Naive thymus-derived CD4-positive, alpha-beta T cell (primary cell): ENCODE data around the gene QRICH2. TPM values are rescaled to one million over a fixed set of nuclear protein-coding genes. Genes with fewer than 3 reads are reported as not detected.

Source experiments
- ATAC-seq: fragments of 150-1000 bp; cut with Tn5 transposase; 2 replicates; pipeline ENCODE4 v1.10.0; 2021; ENCODE audit warnings: mild to moderate bottlenecking, moderate library complexity
- CTCF ChIA-PET: fragments of 350-600 bp; sonication (Branson Sonifier 250); formaldehyde crosslinking; loops from one replicate; lab custom pipeline; 2021; ENCODE audit warnings: antibody characterized with exemption; lab: Charles Lee
- POLR2A ChIA-PET: fragments of 350-600 bp; sonication (Branson Sonifier 250); formaldehyde crosslinking; loops from one replicate; lab custom pipeline; 2021; ENCODE audit warnings: antibody characterized with exemption, inconsistent platforms; lab: Charles Lee
- DNase-seq, 9 donors: peaks; one replicate each; pipeline versions ENCODE4 v3.0.0 to v3.0.0-alpha.2; 2020 to 2022; ENCODE audit warnings: mixed read lengths in 1 of 9
- H3K27ac ChIP-seq: one replicate; pipeline ENCODE4 v1.7.0; 2013; ENCODE audit warnings: mild to moderate bottlenecking, low read depth, low read length, moderate library complexity
- H3K27me3 ChIP-seq, 2 donors: one replicate each; pipeline ENCODE4 v1.7.0; 2013; ENCODE audit warnings: low read length in 2 of 2, mild to moderate bottlenecking in 2 of 2, moderate library complexity in 2 of 2; ENCODE audit not compliant: control insufficient read depth in 2 of 2, insufficient read depth in 2 of 2
- H3K36me3 ChIP-seq, 3 experiments: 1 replicate in 2 of 3; 2 replicates in 1 of 3; pipeline ENCODE4 v1.7.0; 2013; ENCODE audit warnings: low read length in 3 of 3, mild to moderate bottlenecking in 3 of 3, moderate library complexity in 1 of 3; ENCODE audit not compliant: insufficient read depth in 3 of 3, control insufficient read depth in 2 of 3
- H3K4me1 ChIP-seq, 2 donors: one replicate each; pipeline ENCODE4 v1.7.0; 2013; ENCODE audit warnings: low read length in 2 of 2, mild to moderate bottlenecking in 2 of 2, moderate library complexity in 1 of 2; ENCODE audit not compliant: control insufficient read depth in 2 of 2, insufficient read depth in 2 of 2
- H3K4me3 ChIP-seq: 2 replicates; pipeline ENCODE4 v1.7.0; 2013; ENCODE audit warnings: mild to moderate bottlenecking, low read length
- H3K9me3 ChIP-seq, 3 experiments: 1 replicate in 2 of 3; 2 replicates in 1 of 3; pipeline ENCODE4 v1.7.0; 2013; ENCODE audit warnings: low read length in 3 of 3; ENCODE audit not compliant: control insufficient read depth in 2 of 3
- H3K27ac Mint-ChIP-seq, 9 donors: one replicate each; pipeline ENCODE4 v1.8.0; 2020 to 2022; ENCODE audit warnings: mixed read lengths in 9 of 9, mild to moderate bottlenecking in 8 of 9, moderate library complexity in 5 of 9, inconsistent platforms in 2 of 9
- H3K27me3 Mint-ChIP-seq, 5 donors: one replicate each; pipeline ENCODE4 v1.8.0; 2021 to 2022; ENCODE audit warnings: mixed read lengths in 5 of 5, mild to moderate bottlenecking in 1 of 5
- H3K36me3 Mint-ChIP-seq, 5 donors: one replicate each; pipeline ENCODE4 v1.8.0; 2020 to 2022; ENCODE audit warnings: mixed read lengths in 5 of 5, mild to moderate bottlenecking in 3 of 5, inconsistent platforms in 1 of 5
- H3K4me1 Mint-ChIP-seq, 7 donors: one replicate each; pipeline ENCODE4 v1.8.0; 2020 to 2022; ENCODE audit warnings: mixed read lengths in 7 of 7, mild to moderate bottlenecking in 3 of 7, inconsistent platforms in 1 of 7
- H3K4me3 Mint-ChIP-seq, 10 donors: one replicate each; pipeline ENCODE4 v1.8.0; 2020 to 2022; ENCODE audit warnings: mild to moderate bottlenecking in 10 of 10, mixed read lengths in 10 of 10, moderate library complexity in 6 of 10, inconsistent platforms in 2 of 10
- H3K9me3 Mint-ChIP-seq, 11 donors: one replicate each; pipeline ENCODE4 v1.8.0; 2020 to 2022; ENCODE audit warnings: mixed read lengths in 11 of 11, mild to moderate bottlenecking in 4 of 11, inconsistent platforms in 1 of 11, moderate library complexity in 1 of 11
- intact Hi-C, 2 donors: fragments of 100-400 bp; cut with micrococcal nuclease; formaldehyde crosslinking; loops; one replicate each; pipeline ENCODE4 v1.15.1; 2023
- polyA plus RNA-seq, 2 donors: library from polyadenylated mRNA; unstranded; fragments of 300-500 nt; fragmentation: Illumina TruSeq; gene quantifications; one replicate each; pipeline ENCODE4 v1.2.3, GENCODE V29; 2021
- total RNA-seq, 6 experiments: library from RNA in 5 of 6; stranded (reverse) in 5 of 6; gene quantifications; 1 replicate in 5 of 6; 2 replicates in 1 of 6; pipeline ENCODE4 v1.2.3 and lab custom pipeline; 2021 to 2026

The QRICH2 gene
- total and polyA plus RNA-seq, 7 experiments from 2014 or later: 0.09 to 6.8 (median 3.3) TPM

GRCh38 chr17:76266244-76266938 lies 41.7 kb downstream of the QRICH2 start:
- Histone ChIP-seq H3K4me3 (peak overlapping the region; percentile 71), H3K27me3 (no peaks in the 10 kb centered on the region), H3K9me3 (no peaks in the 10 kb centered on the region), H3K36me3 (peaks cover 0 to 31% (median 0%) of the 10 kb centered on the region in 3 experiments), H3K27ac (peak overlapping the region; percentile 92), H3K4me1 (peaks cover 55 to 67% of the 10 kb centered on the region in 2 donors)
- Mint-ChIP-seq H3K9me3 (no peaks in the 10 kb centered on the region), H3K36me3 (peaks cover 0 to 43% (median 9%) of the 10 kb centered on the region in 5 donors), H3K27me3 (peaks cover 0 to 3% (median 0%) of the 10 kb centered on the region in 5 donors), H3K4me3 (peak overlapping the region; percentile 87 to 95 (median 92)), H3K4me1 (peaks cover 47 to 72% (median 63%) of the 10 kb centered on the region in 7 donors), H3K27ac (peak overlapping the region; percentile 81 to 96 (median 93))
- DNase-seq (peak in 2 of 9 donors; percentile 26 to 31), ATAC-seq (no peak)
- intact Hi-C loops: loop anchor here (1.0 to 5.0 kb wide), 3 partner anchors 13 to 484 kb away; partner anchors contain the start of gene UNK (in 1 of the 2)
- ChIA-PET POLR2A (interaction anchor here (0.6 to 19.9 kb wide), 22 partner anchors 9 to 237 kb away, joined by 3 to 375 read pairs (median 9); partner anchors contain the start of genes EXOC7 and RNF157), CTCF (interaction anchor here (1.0 to 5.2 kb wide), 10 partner anchors 10 to 144 kb away, joined by 3 to 20 read pairs (median 4); no protein-coding TSS in a partner anchor)

- Mint-ChIP-seq H3K36me3 (peaks cover 0 to 38% (median 9%) of the 10 kb centered on the region in 5 donors), H3K9me3 (no peaks in the 10 kb centered on the region), H3K27me3 (peaks cover 0 to 3% (median 0%) of the 10 kb centered on the region in 5 donors), H3K27ac (peak overlapping the region; percentile 81 to 96 (median 93)), H3K4me3 (peak overlapping the region; percentile 87 to 95 (median 92)), H3K4me1 (peaks cover 47 to 69% (median 62%) of the 10 kb centered on the region in 7 donors)
- H3K4me3 ChIP-seq: peak overlapping the region; percentile 71
- H3K4me1 ChIP-seq: peaks cover 48 to 60% of the 10 kb centered on the region in 2 donors
- H3K27me3 ChIP-seq: no peaks in the 10 kb centered on the region
- intact Hi-C loops: loop anchor here (1.0 to 5.0 kb wide), 9 partner anchors 9 to 483 kb away; partner anchors contain the start of genes FOXJ1 (in 1 of the 2), UNK (in 1 of the 2) and WBP2 (in 1 of the 2)
- H3K9me3 ChIP-seq: no peaks in the 10 kb centered on the region
- H3K36me3 ChIP-seq: peaks cover 0 to 31% (median 0%) of the 10 kb centered on the region in 3 experiments
- POLR2A ChIA-PET: interaction anchor here (0.9 to 19.9 kb wide), 18 partner anchors 9 to 1692 kb away, joined by 3 to 375 read pairs (median 11); partner anchors contain the start of gene RNF157
- no peak for ATAC-seq
- peak overlapping the region; percentile 92 for H3K27ac ChIP-seq
- CTCF ChIA-PET: interaction anchor here (1.0 to 5.2 kb wide), 10 partner anchors 9 to 266 kb away, joined by 3 to 20 read pairs (median 4); partner anchors contain the start of gene CDK3
- DNase-seq: peak; percentile 48 to 74 (median 66)
These were observed 42.3 kb downstream of the QRICH2 start for GRCh38 chr17:76265624-76266243.

GRCh38 chr17:76264755-76265623 lies 43.1 kb downstream of the QRICH2 start, which contains the start of gene UBALD2:
Gene UBALD2 (plus strand): TSS chr17:76265348. CDS start chr17:76265506, 158 bp downstream.
- Mint-ChIP-seq H3K27me3 (peaks cover 0 to 3% (median 0%) of the 10 kb centered on the region in 5 donors), H3K4me1 (peaks cover 47 to 70% (median 61%) of the 10 kb centered on the region in 7 donors), H3K27ac (peak within 1 kb of the TSS; percentile 81 to 98 (median 94)), H3K36me3 (peaks cover 0 to 35% (median 9%) of the 10 kb centered on the region in 5 donors), H3K4me3 (peak within 1 kb of the TSS; percentile 87 to 95 (median 92)), H3K9me3 (no peaks in the 10 kb centered on the region)
- intact Hi-C loops: loop anchor here (1.0 to 5.0 kb wide), 9 partner anchors 9 to 483 kb away; partner anchors contain the start of genes FOXJ1 (in 1 of the 2), RNF157 (in 1 of the 2), UNK (in 1 of the 2) and WBP2 (in 1 of the 2)
- H3K4me1 ChIP-seq: peaks cover 46 to 58% of the 10 kb centered on the region in 2 donors
- H3K9me3 ChIP-seq: no peaks in the 10 kb centered on the region
- peaks cover 0 to 30% (median 0%) of the 10 kb centered on the region in 3 experiments for H3K36me3 ChIP-seq
- peak within 1 kb of the TSS; percentile 71 for H3K4me3 ChIP-seq
- ChIA-PET POLR2A (interaction anchor here (0.6 to 19.9 kb wide), 29 partner anchors 8 to 1693 kb away, joined by 3 to 375 read pairs (median 6); partner anchors contain the start of genes FOXJ1 and RNF157), CTCF (interaction anchor here (0.6 to 3.4 kb wide), 6 partner anchors 14 to 871 kb away, joined by 3 to 13 read pairs (median 4); partner anchors contain the start of gene CDK3)
- peak within 1 kb of the TSS; percentile 92 for H3K27ac ChIP-seq
- ATAC-seq: peak; percentile 90
- H3K27me3 ChIP-seq: no peaks in the 10 kb centered on the region
- peak; percentile 95 to 99 (median 98) for DNase-seq

- Mint-ChIP-seq H3K4me3 (peak overlapping the region; percentile 55 to 93 (median 78)), H3K9me3 (no peaks in the 10 kb centered on the region), H3K4me1 (peaks cover 41 to 70% (median 56%) of the 10 kb centered on the region in 7 donors), H3K27ac (peak overlapping the region; percentile 79 to 98 (median 88)), H3K36me3 (peaks cover 0 to 29% (median 9%) of the 10 kb centered on the region in 5 donors), H3K27me3 (peaks cover 0 to 3% (median 0%) of the 10 kb centered on the region in 5 donors)
- Histone ChIP-seq H3K36me3 (peaks cover 0 to 24% (median 0%) of the 10 kb centered on the region in 3 experiments), H3K27ac (peak overlapping the region; percentile 92), H3K27me3 (no peaks in the 10 kb centered on the region), H3K9me3 (no peaks in the 10 kb centered on the region), H3K4me3 (peak overlapping the region; percentile 24), H3K4me1 (peaks cover 40 to 54% of the 10 kb centered on the region in 2 donors)
- CTCF ChIA-PET: interaction anchor here (0.6 to 3.4 kb wide), 8 partner anchors 15 to 870 kb away, joined by 3 to 13 read pairs (median 4); partner anchors contain the start of gene CDK3
- DNase-seq: no peak
- POLR2A ChIA-PET: interaction anchor here (0.6 to 19.9 kb wide), 28 partner anchors 7 to 1694 kb away, joined by 3 to 375 read pairs (median 5); partner anchors contain the start of genes FOXJ1 and RNF157
- intact Hi-C loops: loop anchor here (1.0 to 2.0 kb wide), 6 partner anchors 8 to 410 kb away; partner anchors contain the start of genes RNF157 (in 1 of the 2) and WBP2 (in 1 of the 2)
- no peak for ATAC-seq
These were observed 43.7 kb downstream of the QRICH2 start for GRCh38 chr17:76264425-76264754.

GRCh38 chr17:76263896-76264295 lies 44.2 kb downstream of the QRICH2 start:
- peak overlapping the region; percentile 92 for H3K27ac ChIP-seq
- no peaks in the 10 kb centered on the region for H3K9me3 ChIP-seq
- CTCF ChIA-PET: interaction anchor here (0.6 to 3.4 kb wide), 6 partner anchors 16 to 264 kb away, joined by 3 to 13 read pairs (median 4); partner anchors contain the start of gene CDK3
- H3K9me3 Mint-ChIP-seq: no peaks in the 10 kb centered on the region
- no peaks in the 10 kb centered on the region for H3K27me3 ChIP-seq
- DNase-seq (no peak), ATAC-seq (no peak)
- peaks cover 37 to 67% (median 54%) of the 10 kb centered on the region in 7 donors for H3K4me1 Mint-ChIP-seq
- no peak overlapping the region for H3K4me3 ChIP-seq
- peaks cover 35 to 49% of the 10 kb centered on the region in 2 donors for H3K4me1 ChIP-seq
- intact Hi-C loops: loop anchor here (1.0 to 2.0 kb wide), 6 partner anchors 8 to 409 kb away; partner anchors contain the start of genes RNF157 (in 1 of the 2) and WBP2 (in 1 of the 2)
- peaks cover 0 to 19% (median 0%) of the 10 kb centered on the region in 3 experiments for H3K36me3 ChIP-seq
- H3K27me3 Mint-ChIP-seq: peaks cover 0 to 3% (median 0%) of the 10 kb centered on the region in 5 donors
- peaks cover 0 to 26% (median 7%) of the 10 kb centered on the region in 5 donors for H3K36me3 Mint-ChIP-seq
- peak overlapping the region; percentile 76 to 98 (median 92) for H3K27ac Mint-ChIP-seq
- POLR2A ChIA-PET: interaction anchor here (0.6 to 19.9 kb wide), 19 partner anchors 7 to 137 kb away, joined by 3 to 375 read pairs (median 6); partner anchors contain the start of genes FOXJ1 and RNF157
- H3K4me3 Mint-ChIP-seq: peak overlapping the region in 9 of 10 donors; percentile 0 to 93 (median 70)
